Tibial artery (tissue), 4 donors: Measurements from ENCODE around the gene STMN1.

Experiments used
- DNase-seq, 2 donors: peaks; one replicate each; pipeline ENCODE4 v3.0.0-alpha.2; 2019
- H3K27ac ChIP-seq, 2 donors: fragments of 200-600 bp; sonication (generic) in 1 of 2; 1 replicate in 1 of 2; 2 replicates in 1 of 2; pipeline ENCODE4 v1.5.1; 2018 to 2019; ENCODE audit warnings: mild to moderate bottlenecking in 1 of 2
- H3K27me3 ChIP-seq, 2 donors: fragments of 200-600 bp; sonication (generic) in 1 of 2; one replicate each; pipeline versions ENCODE4 v1.5.1 to v1.6.0; 2016 to 2019
- H3K36me3 ChIP-seq, 3 donors: fragments of 200-600 bp; sonication (generic) in 2 of 3; one replicate each; pipeline ENCODE4 v1.5.1; 2016 to 2019; ENCODE audit warnings: mild to moderate bottlenecking in 2 of 3
- H3K4me1 ChIP-seq, 4 donors: fragments of 200-600 bp; sonication (generic) in 2 of 4; 1 replicate in 3 of 4; 2 replicates in 1 of 4; pipeline ENCODE4 v1.5.1; 2016 to 2019
- H3K4me3 ChIP-seq, 2 donors: fragments of 200-600 bp; sonication (generic) in 1 of 2; 1 replicate in 1 of 2; 2 replicates in 1 of 2; pipeline ENCODE4 v1.5.1; 2018 to 2019; ENCODE audit warnings: mild to moderate bottlenecking in 2 of 2
- H3K9me3 ChIP-seq, 3 donors: fragments of 200-600 bp; sonication (generic) in 1 of 3; one replicate each; pipeline ENCODE4 v1.5.1; 2016 to 2019
- intact Hi-C: fragments of 100-400 bp; cut with DNase I; formaldehyde crosslinking; loops from one replicate; pipeline ENCODE4 v1.15.0; 2023; ENCODE audit warnings: low total_unique reads
- TF ChIP-seq, protein P1 (sequence below), 2 experiments: fragments of 200-600 bp in 1 of 2; fragments of 450-650 bp in 1 of 2; IDR thresholded peaks; one replicate each; pipeline ENCODE4 v1.5.1; 2017 to 2019; ENCODE audit warnings: antibody characterized with exemption in 2 of 2, mild to moderate bottlenecking in 1 of 2, moderate library complexity in 1 of 2

STMN1 gene

DNA sequence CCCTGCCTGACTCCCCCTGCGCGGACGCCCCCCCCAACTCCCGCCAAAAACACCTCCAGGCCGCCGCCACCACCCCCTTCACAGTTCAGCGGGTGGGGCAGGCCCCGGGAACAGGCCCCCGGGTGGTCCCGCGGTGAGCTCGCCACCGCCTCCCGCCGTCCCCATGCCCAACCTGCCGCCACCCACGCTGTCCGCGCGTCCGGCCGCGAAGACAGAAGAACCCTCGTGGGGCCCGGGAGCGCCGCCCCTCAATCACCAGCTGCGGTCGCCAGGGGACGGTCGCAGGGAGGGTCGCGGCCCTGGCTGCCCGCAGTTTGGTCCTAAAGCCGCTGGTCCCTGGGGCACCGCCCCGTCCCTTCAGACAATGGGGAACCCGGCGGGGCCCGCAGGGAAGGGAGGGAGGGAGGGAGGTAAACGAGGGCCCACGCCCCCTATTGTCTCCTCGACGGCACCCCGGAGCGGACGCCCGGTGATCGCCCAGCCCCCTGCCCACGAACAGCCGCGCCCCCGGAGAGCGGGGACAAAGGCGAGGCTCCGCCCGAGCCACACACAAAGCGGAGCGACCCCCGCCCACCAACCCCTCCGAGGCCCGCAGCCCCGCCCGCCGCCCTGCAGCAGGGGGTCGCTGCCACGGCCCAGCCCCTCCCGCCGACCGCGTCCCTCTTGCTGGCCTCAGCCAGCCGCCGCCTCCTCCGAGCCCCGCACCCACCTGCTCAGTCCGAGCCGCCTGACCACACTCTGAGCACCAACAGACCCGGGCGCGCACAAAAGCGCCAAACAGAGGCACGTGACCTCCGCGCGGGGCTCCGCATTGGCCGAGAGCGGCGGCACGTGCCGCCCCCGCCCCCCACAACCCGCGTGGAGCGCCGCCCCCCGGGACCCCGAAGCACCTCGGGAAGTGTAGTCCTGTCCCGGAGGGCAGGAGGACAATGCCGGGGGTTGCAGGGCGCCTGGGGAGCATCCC, at the start of gene STMN1:
Gene STMN1, minus strand, starts transcription at position 740 of the 964 bp plus-strand sequence. CDS start 1,743 bp downstream, outside the sequence.
- DNase-seq: peak; percentile 91 to 95
- H3K36me3 ChIP-seq: peaks cover 0 to 10% (median 0%) of the 10 kb centered on the region in 3 donors
- peaks cover 0 to 27% (median 22%) of the 10 kb centered on the region in 4 donors for H3K4me1 ChIP-seq
- peak within 1 kb of the TSS; percentile 70 to 73 for H3K4me3 ChIP-seq
- TF ChIP-seq, protein P1, sequence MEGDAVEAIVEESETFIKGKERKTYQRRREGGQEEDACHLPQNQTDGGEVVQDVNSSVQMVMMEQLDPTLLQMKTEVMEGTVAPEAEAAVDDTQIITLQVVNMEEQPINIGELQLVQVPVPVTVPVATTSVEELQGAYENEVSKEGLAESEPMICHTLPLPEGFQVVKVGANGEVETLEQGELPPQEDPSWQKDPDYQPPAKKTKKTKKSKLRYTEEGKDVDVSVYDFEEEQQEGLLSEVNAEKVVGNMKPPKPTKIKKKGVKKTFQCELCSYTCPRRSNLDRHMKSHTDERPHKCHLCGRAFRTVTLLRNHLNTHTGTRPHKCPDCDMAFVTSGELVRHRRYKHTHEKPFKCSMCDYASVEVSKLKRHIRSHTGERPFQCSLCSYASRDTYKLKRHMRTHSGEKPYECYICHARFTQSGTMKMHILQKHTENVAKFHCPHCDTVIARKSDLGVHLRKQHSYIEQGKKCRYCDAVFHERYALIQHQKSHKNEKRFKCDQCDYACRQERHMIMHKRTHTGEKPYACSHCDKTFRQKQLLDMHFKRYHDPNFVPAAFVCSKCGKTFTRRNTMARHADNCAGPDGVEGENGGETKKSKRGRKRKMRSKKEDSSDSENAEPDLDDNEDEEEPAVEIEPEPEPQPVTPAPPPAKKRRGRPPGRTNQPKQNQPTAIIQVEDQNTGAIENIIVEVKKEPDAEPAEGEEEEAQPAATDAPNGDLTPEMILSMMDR (IDR thresholded peaks at IDR 0.05): no peak
- H3K27me3 ChIP-seq: no peaks in the 10 kb centered on the region
- no peaks in the 10 kb centered on the region for H3K9me3 ChIP-seq
- intact Hi-C loops: no loop called here
- H3K27ac ChIP-seq: peak within 1 kb of the TSS; percentile 82 to 83

DNA sequence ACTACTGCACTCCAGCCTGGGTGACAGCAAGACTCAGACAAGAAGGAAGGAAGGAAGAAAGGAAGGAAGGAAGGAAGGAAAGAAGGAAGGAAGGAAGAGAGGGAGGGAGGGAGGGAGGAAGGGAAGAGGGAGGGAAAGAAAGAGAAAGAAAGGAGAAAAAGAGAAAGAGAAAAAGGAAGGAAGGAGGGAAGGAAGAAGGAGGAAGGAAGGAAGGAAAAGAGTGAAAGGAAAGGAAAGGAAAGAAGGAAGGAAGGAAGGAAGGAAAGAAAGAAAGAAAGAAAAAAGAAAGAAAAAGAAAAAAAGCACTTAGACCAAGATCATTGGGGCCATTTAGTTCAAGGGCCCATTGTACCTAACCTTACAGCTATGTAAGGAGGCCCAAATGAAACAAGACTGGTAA, 49.3 kb upstream of the STMN1 start:
- peaks cover 0 to 4% (median 0%) of the 10 kb centered on the region in 3 donors for H3K9me3 ChIP-seq
- DNase-seq: no peak
- TF ChIP-seq, protein P1 (IDR thresholded peaks at IDR 0.05): no peak
- no peaks in the 10 kb centered on the region for H3K4me1 ChIP-seq
- peaks cover 0 to 6% of the 10 kb centered on the region in 2 donors for H3K27me3 ChIP-seq
- no peak overlapping the region for H3K27ac ChIP-seq
- intact Hi-C loops: no loop called here
- H3K4me3 ChIP-seq: no peak overlapping the region
- peaks cover 21 to 25% (median 25%) of the 10 kb centered on the region in 3 donors for H3K36me3 ChIP-seq

DNA sequence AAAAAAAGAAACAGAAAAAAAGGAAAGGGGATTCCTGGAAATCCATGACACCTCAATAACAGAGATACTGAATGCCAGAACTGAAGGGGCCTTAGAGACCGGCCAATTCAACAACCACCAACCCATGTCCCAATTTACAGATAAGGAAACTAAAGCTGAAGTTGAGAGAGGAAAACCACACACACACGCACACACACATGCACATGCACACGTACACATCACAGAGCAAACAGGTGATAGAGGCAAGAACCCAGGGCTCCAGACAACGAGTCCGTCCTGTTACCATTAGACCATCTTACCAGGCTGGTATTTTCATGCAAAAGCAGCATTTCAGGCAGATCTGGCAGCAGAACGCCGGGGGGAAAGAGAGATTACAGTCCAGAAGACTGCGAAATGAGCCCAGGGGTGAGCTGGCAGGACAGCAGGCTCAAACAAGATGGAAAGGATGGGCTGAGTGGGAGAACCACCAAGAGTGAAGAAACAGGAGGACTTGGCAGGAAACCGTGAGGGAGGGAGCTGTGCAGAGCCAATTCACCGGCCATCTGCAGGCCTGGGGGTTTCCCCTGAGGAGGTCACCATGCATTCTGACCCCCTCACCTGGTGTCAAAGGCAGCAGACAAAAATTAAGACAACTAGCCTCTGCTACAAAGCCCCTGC, 48.2 kb upstream of the STMN1 start:
- Histone ChIP-seq H3K9me3 (peaks cover 0 to 4% (median 0%) of the 10 kb centered on the region in 3 donors), H3K4me3 (no peak overlapping the region), H3K4me1 (no peaks in the 10 kb centered on the region), H3K27me3 (peaks cover 0 to 6% of the 10 kb centered on the region in 2 donors), H3K27ac (no peak overlapping the region), H3K36me3 (peaks cover 13 to 19% (median 14%) of the 10 kb centered on the region in 3 donors)
- DNase-seq: no peak
- TF ChIP-seq, protein P1 (IDR thresholded peaks at IDR 0.05): no peak
- intact Hi-C loops: no loop called here

DNA sequence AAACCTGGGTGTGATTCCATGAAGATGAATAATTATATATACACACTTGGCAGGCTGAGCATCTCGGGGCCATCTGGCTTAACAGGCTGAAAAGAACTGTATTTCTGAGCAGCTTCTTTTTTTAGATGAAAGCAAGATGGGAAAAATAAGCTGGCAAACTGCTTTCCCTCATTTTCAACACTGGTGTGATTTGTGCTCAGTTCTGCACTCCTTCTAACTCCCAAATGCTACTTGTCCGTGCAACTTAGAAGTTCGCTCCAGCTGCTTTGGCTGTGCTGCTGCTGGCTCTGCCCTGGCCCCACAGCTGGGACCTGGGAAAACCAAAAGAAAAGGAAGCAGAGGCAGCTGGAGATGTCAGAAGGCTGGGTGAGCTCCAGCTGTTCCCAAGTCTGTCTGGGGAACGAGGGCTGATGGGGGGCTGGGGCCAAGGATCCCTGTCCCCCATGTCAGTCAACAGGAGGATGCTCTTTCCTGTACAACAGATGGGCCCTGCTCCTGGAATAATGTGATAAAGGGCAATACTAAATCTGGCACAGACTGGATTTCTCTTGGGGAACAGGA, 46.7 kb upstream of the STMN1 start:
- Histone ChIP-seq H3K36me3 (peaks cover 0 to 4% (median under 1%) of the 10 kb centered on the region in 3 donors), H3K4me1 (no peaks in the 10 kb centered on the region), H3K27me3 (peaks cover 0 to 6% of the 10 kb centered on the region in 2 donors), H3K9me3 (no peaks in the 10 kb centered on the region), H3K27ac (no peak overlapping the region), H3K4me3 (no peak overlapping the region)
- intact Hi-C loops: no loop called here
- no peak for DNase-seq
- TF ChIP-seq, protein P1 (IDR thresholded peaks at IDR 0.05): no peak

DNA sequence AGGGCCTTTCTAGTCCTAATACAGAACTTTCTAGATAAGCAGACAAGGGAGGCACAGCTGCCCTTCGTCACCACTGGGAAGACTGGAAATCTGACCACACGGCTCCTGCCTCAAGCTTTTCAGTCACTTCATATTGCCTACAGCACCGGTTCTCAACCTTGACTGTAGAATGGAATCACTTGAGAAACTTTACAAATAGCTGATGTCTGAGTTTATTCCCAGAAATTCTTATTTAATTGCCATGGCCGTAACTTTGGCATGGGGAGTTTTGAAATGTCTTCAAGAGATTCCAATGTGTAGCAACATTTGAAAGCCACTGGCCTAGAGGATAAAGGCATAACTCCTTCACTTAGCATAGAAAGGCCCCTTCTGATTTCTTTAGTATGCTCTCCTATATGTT, 42.4 kb upstream of the STMN1 start:
- intact Hi-C loops: no loop called here
- Histone ChIP-seq H3K9me3 (peaks cover 0 to 6% (median 0%) of the 10 kb centered on the region in 3 donors), H3K4me1 (no peaks in the 10 kb centered on the region), H3K27ac (no peak overlapping the region), H3K4me3 (no peak overlapping the region), H3K36me3 (no peaks in the 10 kb centered on the region), H3K27me3 (peaks cover 0 to 6% of the 10 kb centered on the region in 2 donors)
- TF ChIP-seq, protein P1 (IDR thresholded peaks at IDR 0.05): no peak
- no peak for DNase-seq
